ENCODE measurements around the gene CAMTA1. TPM values are rescaled to one million over a fixed set of nuclear protein-coding genes. Genes with fewer than 3 reads are reported as not detected.

CAMTA1 gene
- total RNA-seq, 2 donors from 2014 or later, result 100 to 102 TPM

- H3K4me1 ChIP-seq (replicated peaks), result no peaks in the 10 kb centered on the region
- intact Hi-C loops (cut with DNase I), result no loop called here
- H3K27ac ChIP-seq, result no peak overlapping the region
- no peak for DNase-seq (ENCODE audit: low spot score)
- 75% methylated on average over 5 of the region's 5 CpGs for WGBS
- no peak overlapping the region for H3K4me3 ChIP-seq
- H3K36me3 ChIP-seq, result no peaks in the 10 kb centered on the region
- H3K27me3 ChIP-seq (replicated peaks; ENCODE audit: insufficient read depth), result no peaks in the 10 kb centered on the region
- TF ChIP-seq CTCF (IDR thresholded peaks at IDR 0.05), result no peak
- no peak for TF ChIP-seq POLR2A (IDR thresholded peaks at IDR 0.05)
- TF ChIP-seq POLR2AphosphoS5 (IDR thresholded peaks at IDR 0.05), result no peak
- H3K9me3 ChIP-seq, result no peaks in the 10 kb centered on the region
Measured at GRCh38 chr1:6872573-6873261, 87.5 kb downstream of the CAMTA1 start.

- intact Hi-C loops (cut with DNase I), result no loop called here
- no peaks in the 10 kb centered on the region for H3K9me3 ChIP-seq
- no peak overlapping the region for H3K27ac ChIP-seq
- no peak for DNase-seq (ENCODE audit: low spot score)
- H3K36me3 ChIP-seq, result no peaks in the 10 kb centered on the region
- H3K4me1 ChIP-seq (replicated peaks), result no peaks in the 10 kb centered on the region
- no peaks in the 10 kb centered on the region for H3K27me3 ChIP-seq (replicated peaks; ENCODE audit: insufficient read depth)
- TF ChIP-seq CTCF (IDR thresholded peaks at IDR 0.05) (no peak), POLR2AphosphoS5 (IDR thresholded peaks at IDR 0.05) (no peak), POLR2A (IDR thresholded peaks at IDR 0.05) (no peak)
- WGBS, result 73% methylated on average over 4 of the region's 4 CpGs
- no peak overlapping the region for H3K4me3 ChIP-seq
Measured at GRCh38 chr1:6873298-6874015, 88.2 kb downstream of the CAMTA1 start.

GRCh38 chr1:6874298-6874697 is 89.0 kb downstream of the CAMTA1 start:
- Histone ChIP-seq H3K27me3 (replicated peaks; ENCODE audit: insufficient read depth) (no peaks in the 10 kb centered on the region), H3K36me3 (no peaks in the 10 kb centered on the region), H3K27ac (no peak overlapping the region), H3K4me3 (no peak overlapping the region), H3K4me1 (replicated peaks) (no peaks in the 10 kb centered on the region), H3K9me3 (no peaks in the 10 kb centered on the region)
- 98% methylated on average over 4 of the region's 4 CpGs for WGBS
- intact Hi-C loops (cut with DNase I), result no loop called here
- DNase-seq (ENCODE audit: low spot score), result no peak
- no peak for TF ChIP-seq POLR2AphosphoS5 (IDR thresholded peaks at IDR 0.05)
- TF ChIP-seq CTCF (IDR thresholded peaks at IDR 0.05), result no peak
- no peak for TF ChIP-seq POLR2A (IDR thresholded peaks at IDR 0.05)

GRCh38 chr1:6880951-6881690 is 95.9 kb downstream of the CAMTA1 start:
- Histone ChIP-seq H3K27me3 (replicated peaks; ENCODE audit: insufficient read depth) (no peaks in the 10 kb centered on the region), H3K36me3 (no peaks in the 10 kb centered on the region), H3K4me1 (replicated peaks) (no peaks in the 10 kb centered on the region), H3K9me3 (no peaks in the 10 kb centered on the region), H3K27ac (no peak overlapping the region), H3K4me3 (no peak overlapping the region)
- DNase-seq (ENCODE audit: low spot score), result no peak
- TF ChIP-seq POLR2A (IDR thresholded peaks at IDR 0.05), result no peak
- TF ChIP-seq POLR2AphosphoS5 (IDR thresholded peaks at IDR 0.05), result no peak
- TF ChIP-seq CTCF (IDR thresholded peaks at IDR 0.05), result no peak
- intact Hi-C loops (cut with DNase I), result no loop called here
- WGBS, result 71% methylated on average over 12 of the region's 12 CpGs

Data from prostate gland (tissue), 2 donors.